HCT116 (cell line): Measurements from ENCODE around the gene SMARCD1.

Experiments
- POLR2A ChIP-seq: IDR thresholded peaks from 2 replicates; pipeline ENCODE4 v1.7.0; 2011; ENCODE audit warnings: borderline replicate concordance; ENCODE audit not compliant: insufficient read depth, insufficient read length; ENCODE audit errors: extremely low read depth
- SP1 ChIP-seq: IDR thresholded peaks from 2 replicates; pipeline ENCODE4 v1.6.1; 2012; ENCODE audit warnings: low read depth
- ZNF274 ChIP-seq: fragments of 200-500 bp; sonication (Bioruptor generic); IDR thresholded peaks from 2 replicates; pipeline ENCODE4 v1.6.1; 2014; ENCODE audit warnings: mild to moderate bottlenecking, low read depth, low read length, inconsistent platforms
- TF ChIP-seq, protein P1 (sequence below), 3 experiments: fragments of 200-600 bp in 1 of 3; sonication (generic) in 1 of 3; IDR thresholded peaks in 2 of 3; conservative IDR thresholded peaks in 1 of 3; 2 replicates each; pipeline ENCODE4 v1.5.1; 2012 to 2017; ENCODE audit warnings: low read depth in 2 of 3, low read length in 2 of 3, antibody characterized with exemption in 1 of 3, borderline replicate concordance in 1 of 3, control low read depth in 1 of 3, mild to moderate bottlenecking in 1 of 3, mixed read lengths in 1 of 3, mixed run types in 1 of 3, moderate library complexity in 1 of 3; ENCODE audit not compliant: insufficient read depth in 1 of 3
- TF ChIP-seq, protein P2 (sequence below): IDR thresholded peaks from 2 replicates; pipeline ENCODE4 v1.6.1; 2012

DNA sequence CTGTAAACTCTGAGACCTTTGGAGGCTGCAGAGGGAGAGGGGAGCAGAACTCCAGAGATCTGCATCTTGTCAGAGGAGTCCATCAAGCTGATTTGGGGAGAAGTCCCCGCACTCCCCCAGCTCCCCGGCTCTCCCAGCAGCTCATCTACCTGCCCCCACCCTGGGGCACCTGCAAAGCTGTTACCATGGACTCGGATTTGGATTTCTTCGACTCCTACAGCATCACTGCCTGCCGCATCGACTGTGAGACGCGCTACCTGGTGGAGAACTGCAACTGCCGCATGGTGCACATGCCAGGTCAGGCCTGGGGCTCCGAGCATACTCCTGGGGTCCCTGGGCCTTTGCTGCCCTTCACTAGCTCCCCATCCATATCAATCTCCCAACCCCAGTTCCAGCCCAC is 6.9 kb upstream of the SMARCD1 start:
- TF ChIP-seq, protein P1, sequence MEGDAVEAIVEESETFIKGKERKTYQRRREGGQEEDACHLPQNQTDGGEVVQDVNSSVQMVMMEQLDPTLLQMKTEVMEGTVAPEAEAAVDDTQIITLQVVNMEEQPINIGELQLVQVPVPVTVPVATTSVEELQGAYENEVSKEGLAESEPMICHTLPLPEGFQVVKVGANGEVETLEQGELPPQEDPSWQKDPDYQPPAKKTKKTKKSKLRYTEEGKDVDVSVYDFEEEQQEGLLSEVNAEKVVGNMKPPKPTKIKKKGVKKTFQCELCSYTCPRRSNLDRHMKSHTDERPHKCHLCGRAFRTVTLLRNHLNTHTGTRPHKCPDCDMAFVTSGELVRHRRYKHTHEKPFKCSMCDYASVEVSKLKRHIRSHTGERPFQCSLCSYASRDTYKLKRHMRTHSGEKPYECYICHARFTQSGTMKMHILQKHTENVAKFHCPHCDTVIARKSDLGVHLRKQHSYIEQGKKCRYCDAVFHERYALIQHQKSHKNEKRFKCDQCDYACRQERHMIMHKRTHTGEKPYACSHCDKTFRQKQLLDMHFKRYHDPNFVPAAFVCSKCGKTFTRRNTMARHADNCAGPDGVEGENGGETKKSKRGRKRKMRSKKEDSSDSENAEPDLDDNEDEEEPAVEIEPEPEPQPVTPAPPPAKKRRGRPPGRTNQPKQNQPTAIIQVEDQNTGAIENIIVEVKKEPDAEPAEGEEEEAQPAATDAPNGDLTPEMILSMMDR (IDR thresholded peaks at IDR 0.05 in 2 of 3, conservative IDR thresholded peaks at IDR 0.05 in 1 of 3; ENCODE audit: borderline replicate concordance in 1 of 3, insufficient read depth in 1 of 3, low read depth in 2 of 3, low read length in 2 of 3), result no peak
- TF ChIP-seq POLR2A (no peak), ZNF274 (no peak), SP1 (no peak)
- TF ChIP-seq, protein P2, sequence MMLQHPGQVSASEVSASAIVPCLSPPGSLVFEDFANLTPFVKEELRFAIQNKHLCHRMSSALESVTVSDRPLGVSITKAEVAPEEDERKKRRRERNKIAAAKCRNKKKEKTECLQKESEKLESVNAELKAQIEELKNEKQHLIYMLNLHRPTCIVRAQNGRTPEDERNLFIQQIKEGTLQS, result no peak
